OCI-LY1 (cell line): Measurements from ENCODE around the gene SYNE2.

Experiments
- H2AFZ ChIP-seq: fragments of 200-600 bp; sonication (generic), shearing (Covaris generic); 2 replicates; pipeline ENCODE4 v1.6.0; 2014; ENCODE audit warnings: antibody characterized with exemption, mild to moderate bottlenecking, low read length
- H3F3A ChIP-seq: fragments of 200-600 bp; sonication (generic), shearing (Covaris generic); 2 replicates; pipeline ENCODE4 v1.6.0; 2014; ENCODE audit warnings: mild to moderate bottlenecking, antibody characterized with exemption, low read length, moderate library complexity; ENCODE audit not compliant: insufficient read depth
- H3K27ac ChIP-seq: fragments of 200-600 bp; sonication (generic); 2 replicates; pipeline ENCODE4 v1.5.1; 2014; ENCODE audit warnings: low read length, mixed run types, mild to moderate bottlenecking, low read depth; ENCODE audit not compliant: poor library complexity, severe bottlenecking
- H3K27me3 ChIP-seq: fragments of 200-600 bp; sonication (generic); 2 replicates; pipeline ENCODE4 v1.6.0; 2014; ENCODE audit warnings: antibody characterized with exemption, mild to moderate bottlenecking, low read length, moderate library complexity; ENCODE audit not compliant: insufficient read depth
- H3K36me3 ChIP-seq: fragments of 200-600 bp; sonication (generic); 2 replicates; pipeline ENCODE4 v1.6.1; 2014; ENCODE audit warnings: mild to moderate bottlenecking, antibody characterized with exemption, low read length, moderate library complexity, mixed read lengths; ENCODE audit not compliant: insufficient read depth
- H3K4me1 ChIP-seq: fragments of 200-600 bp; sonication (generic); 2 replicates; pipeline ENCODE4 v1.5.1; 2014; ENCODE audit warnings: mild to moderate bottlenecking, low read length, moderate library complexity; ENCODE audit not compliant: insufficient read depth, severe bottlenecking
- H3K4me2 ChIP-seq: fragments of 200-600 bp; sonication (generic), shearing (Covaris generic); 2 replicates; pipeline ENCODE4 v1.6.1; 2014; ENCODE audit warnings: low read length
- H3K4me3 ChIP-seq: fragments of 200-600 bp; sonication (generic); 2 replicates; pipeline ENCODE4 v1.5.1; 2014; ENCODE audit warnings: low read length, low read depth, mild to moderate bottlenecking, mixed read lengths; ENCODE audit not compliant: poor library complexity, severe bottlenecking
- H3K79me2 ChIP-seq: fragments of 200-600 bp; shearing (Covaris generic); 2 replicates; pipeline ENCODE4 v1.6.1; 2016; ENCODE audit warnings: mixed run types, low read length, mixed read lengths; ENCODE audit not compliant: insufficient read depth
- H3K9ac ChIP-seq: fragments of 200-600 bp; sonication (generic), shearing (Covaris generic); 2 replicates; pipeline ENCODE4 v1.6.1; 2014; ENCODE audit warnings: mild to moderate bottlenecking, low read length, mixed read lengths
- H3K9me2 ChIP-seq: fragments of 200-600 bp; sonication (generic), shearing (Covaris generic); 2 replicates; pipeline ENCODE4 v1.6.1; 2014; ENCODE audit warnings: low read depth, mild to moderate bottlenecking, low read length, mixed read lengths
- H3K9me3 ChIP-seq: fragments of 200-600 bp; shearing (Covaris generic); 2 replicates; pipeline ENCODE4 v1.6.1; 2014; ENCODE audit warnings: low read length, mixed read lengths
- H4K20me1 ChIP-seq: fragments of 200-600 bp; sonication (generic), shearing (Covaris generic); 2 replicates; pipeline ENCODE4 v1.6.0; 2016; ENCODE audit warnings: mild to moderate bottlenecking, low read length; ENCODE audit not compliant: insufficient read depth
- EZH2 ChIP-seq: fragments of 200-600 bp; sonication (generic), shearing (Covaris generic); IDR thresholded peaks from 2 replicates; pipeline ENCODE4 v1.8.0; 2017; ENCODE audit warnings: borderline replicate concordance, mixed run types, mild to moderate bottlenecking, antibody characterized with exemption, low read length, moderate library complexity, mixed read lengths
- TF ChIP-seq, protein P1 (sequence below): fragments of 200-600 bp; sonication (generic), shearing (Covaris generic); IDR thresholded peaks from 2 replicates; pipeline ENCODE4 v1.5.1; 2017; ENCODE audit warnings: mild to moderate bottlenecking, antibody characterized with exemption, low read length, moderate library complexity, mixed read lengths

Gene SYNE2

GRCh38 chr14:64008016-64008415 lies 155.2 kb downstream of the SYNE2 start:
- H3K4me1 ChIP-seq = peaks cover 6% of the 10 kb centered on the region

DNA sequence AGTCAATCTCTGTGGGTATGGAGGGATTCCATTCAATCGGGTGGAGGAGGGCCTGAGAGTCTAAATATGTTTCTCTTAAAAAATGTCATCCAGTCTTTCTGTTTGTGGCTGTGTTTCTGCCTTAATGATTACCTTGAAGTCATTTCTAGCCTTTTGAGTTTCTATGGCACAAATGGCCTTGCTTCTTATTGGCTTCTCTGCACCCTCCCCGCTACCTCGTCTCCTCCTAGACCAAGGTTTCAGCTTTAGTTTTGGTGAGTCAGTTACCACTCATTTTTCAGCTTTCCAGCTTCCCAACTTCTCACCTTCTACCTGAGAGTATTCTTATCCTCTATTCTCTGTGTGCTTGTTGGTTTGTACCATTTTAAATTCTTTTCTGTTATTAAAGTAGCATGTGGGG lies 159.2 kb downstream of the SYNE2 start:
- H3K9me3 ChIP-seq = peaks cover 4% of the 10 kb centered on the region
- no peaks in the 10 kb centered on the region for H3K9me2 ChIP-seq
- no peak overlapping the region for H3K4me3 ChIP-seq
- H4K20me1 ChIP-seq = no peaks in the 10 kb centered on the region
- no peaks in the 10 kb centered on the region for H3K27me3 ChIP-seq
- no peak overlapping the region for H3K9ac ChIP-seq
- no peak for TF ChIP-seq EZH2
- TF ChIP-seq, protein P1, sequence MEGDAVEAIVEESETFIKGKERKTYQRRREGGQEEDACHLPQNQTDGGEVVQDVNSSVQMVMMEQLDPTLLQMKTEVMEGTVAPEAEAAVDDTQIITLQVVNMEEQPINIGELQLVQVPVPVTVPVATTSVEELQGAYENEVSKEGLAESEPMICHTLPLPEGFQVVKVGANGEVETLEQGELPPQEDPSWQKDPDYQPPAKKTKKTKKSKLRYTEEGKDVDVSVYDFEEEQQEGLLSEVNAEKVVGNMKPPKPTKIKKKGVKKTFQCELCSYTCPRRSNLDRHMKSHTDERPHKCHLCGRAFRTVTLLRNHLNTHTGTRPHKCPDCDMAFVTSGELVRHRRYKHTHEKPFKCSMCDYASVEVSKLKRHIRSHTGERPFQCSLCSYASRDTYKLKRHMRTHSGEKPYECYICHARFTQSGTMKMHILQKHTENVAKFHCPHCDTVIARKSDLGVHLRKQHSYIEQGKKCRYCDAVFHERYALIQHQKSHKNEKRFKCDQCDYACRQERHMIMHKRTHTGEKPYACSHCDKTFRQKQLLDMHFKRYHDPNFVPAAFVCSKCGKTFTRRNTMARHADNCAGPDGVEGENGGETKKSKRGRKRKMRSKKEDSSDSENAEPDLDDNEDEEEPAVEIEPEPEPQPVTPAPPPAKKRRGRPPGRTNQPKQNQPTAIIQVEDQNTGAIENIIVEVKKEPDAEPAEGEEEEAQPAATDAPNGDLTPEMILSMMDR = no peak
- H3K4me1 ChIP-seq = no peaks in the 10 kb centered on the region
- no peaks in the 10 kb centered on the region for H3F3A ChIP-seq
- peaks cover 58% of the 10 kb centered on the region for H3K36me3 ChIP-seq
- no peak overlapping the region for H3K4me2 ChIP-seq
- H3K27ac ChIP-seq = no peak overlapping the region
- H3K79me2 ChIP-seq = no peaks in the 10 kb centered on the region
- H2AFZ ChIP-seq = no peak overlapping the region

More at GRCh38 chr14:64008016-64008415, 155.2 kb downstream of the SYNE2 start:
- Histone ChIP-seq H3F3A (no peaks in the 10 kb centered on the region), H3K27me3 (no peaks in the 10 kb centered on the region), H3K36me3 (peaks cover 57% of the 10 kb centered on the region), H3K9me3 (no peaks in the 10 kb centered on the region), H2AFZ (no peak overlapping the region), H3K9me2 (no peaks in the 10 kb centered on the region), H3K27ac (no peak overlapping the region), H4K20me1 (no peaks in the 10 kb centered on the region), H3K79me2 (no peaks in the 10 kb centered on the region), H3K4me3 (no peak overlapping the region), H3K9ac (no peak overlapping the region), H3K4me2 (no peak overlapping the region)
- no peak for TF ChIP-seq EZH2
- TF ChIP-seq, protein P1 = no peak

DNA sequence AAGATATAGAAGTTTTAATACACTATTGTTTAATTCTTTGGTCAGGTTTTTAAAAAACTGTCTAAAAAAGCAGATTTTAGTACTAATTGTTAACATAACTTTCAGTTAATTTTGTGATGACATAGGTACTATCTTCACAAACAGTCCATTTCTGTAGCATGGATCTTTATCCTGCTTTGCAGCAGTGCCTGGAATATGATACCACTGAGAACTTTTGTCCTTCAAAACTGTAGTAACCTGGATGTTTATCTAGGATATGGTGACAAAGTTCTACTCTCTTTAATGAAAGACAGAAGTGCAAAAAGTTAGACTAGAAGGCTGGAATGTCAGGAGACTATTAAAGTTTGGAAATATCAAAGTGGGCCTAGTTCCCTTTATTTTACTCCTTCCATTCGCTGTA lies 159.9 kb downstream of the SYNE2 start:
- no peaks in the 10 kb centered on the region for H4K20me1 ChIP-seq
- no peak overlapping the region for H3K9ac ChIP-seq
- no peaks in the 10 kb centered on the region for H3K79me2 ChIP-seq
- H3K36me3 ChIP-seq = peaks cover 60% of the 10 kb centered on the region
- no peaks in the 10 kb centered on the region for H3F3A ChIP-seq
- H3K4me1 ChIP-seq = no peaks in the 10 kb centered on the region
- no peak for TF ChIP-seq EZH2
- TF ChIP-seq, protein P1 = no peak
- H3K27me3 ChIP-seq = no peaks in the 10 kb centered on the region
- no peak overlapping the region for H3K4me3 ChIP-seq
- H3K9me2 ChIP-seq = no peaks in the 10 kb centered on the region
- H3K9me3 ChIP-seq = peaks cover 4% of the 10 kb centered on the region
- H3K4me2 ChIP-seq = no peak overlapping the region
- H3K27ac ChIP-seq = no peak overlapping the region
- H2AFZ ChIP-seq = no peak overlapping the region
